HepG2 (cell line): ENCODE measurements around the gene HES7. TPM values are rescaled to one million over a fixed set of nuclear protein-coding genes. Genes with fewer than 3 reads are reported as not detected.
A peak's percentile ranks its signal among the peaks of the same experiment; 100 is the strongest.

ENCODE experiments used
- ADNP ChIP-seq: sonication (generic); formaldehyde crosslinking; IDR thresholded peaks from 2 replicates; pipeline ENCODE4 v1.4.0; 2020; ENCODE audit warnings: missing genetic modification reagents
- ARNTL ChIP-seq: sonication (generic); formaldehyde crosslinking; IDR thresholded peaks from 2 replicates; pipeline ENCODE4 v1.4.0; 2020; ENCODE audit warnings: mild to moderate bottlenecking, missing genetic modification reagents
- ATM ChIP-seq: fragments of 450-650 bp; IDR thresholded peaks from 2 replicates; pipeline ENCODE4 v1.7.1; 2017; ENCODE audit warnings: mild to moderate bottlenecking, borderline replicate concordance
- ETV6 ChIP-seq: sonication (generic); formaldehyde crosslinking; conservative IDR thresholded peaks from 2 replicates; pipeline ENCODE4 v1.4.0; 2020; ENCODE audit warnings: missing genetic modification reagents
- KAT2B ChIP-seq: fragments of 150-350 bp; IDR thresholded peaks from 2 replicates; pipeline ENCODE4 v1.6.1; 2014; ENCODE audit warnings: low read depth, low read length, borderline replicate concordance
- MIXL1 ChIP-seq: IDR thresholded peaks from 2 replicates; pipeline ENCODE4 v1.6.1; 2016
- MLLT10 ChIP-seq: sonication (generic); formaldehyde crosslinking; IDR thresholded peaks from 2 replicates; pipeline ENCODE4 v1.4.0; 2020; ENCODE audit warnings: missing genetic modification reagents
- MXD3 ChIP-seq: IDR thresholded peaks from 2 replicates; pipeline ENCODE4 v1.6.1; 2016; ENCODE audit warnings: mild to moderate bottlenecking, missing biosample characterization, missing genetic modification reagents
- SNAPC2 ChIP-seq: sonication (generic); formaldehyde crosslinking; IDR thresholded peaks from 2 replicates; pipeline ENCODE4 v1.8.1; 2022; ENCODE audit warnings: mild to moderate bottlenecking, missing genetic modification reagents
- TCF12 ChIP-seq, 2 experiments: fragments of 450-650 bp in 1 of 2; sonication (generic) in 1 of 2; formaldehyde crosslinking in 1 of 2; IDR thresholded peaks; 2 replicates each; pipeline versions ENCODE4 v1.6.1 to v1.8.0; 2017 to 2022; ENCODE audit warnings: antibody characterized with exemption in 1 of 2, mild to moderate bottlenecking in 1 of 2, missing genetic modification reagents in 1 of 2, moderate library complexity in 1 of 2
- TFAP4 ChIP-seq: sonication (generic); IDR thresholded peaks from 2 replicates; pipeline ENCODE4 v1.6.1; 2016; ENCODE audit warnings: low read depth, borderline replicate concordance
- THRA ChIP-seq: sonication (generic); formaldehyde crosslinking; IDR thresholded peaks from 2 replicates; pipeline ENCODE4 v1.4.0; 2020; ENCODE audit warnings: missing genetic modification reagents, borderline replicate concordance
- ZBTB46 ChIP-seq: sonication (generic); formaldehyde crosslinking; IDR thresholded peaks from 2 replicates; pipeline ENCODE4 v1.4.0; 2020; ENCODE audit warnings: mild to moderate bottlenecking, missing genetic modification reagents, borderline replicate concordance
- ZFP36L1 ChIP-seq: sonication (generic); formaldehyde crosslinking; IDR thresholded peaks from 2 replicates; pipeline ENCODE4 v1.8.0; 2022; ENCODE audit warnings: mild to moderate bottlenecking, missing genetic modification reagents, moderate library complexity
- ZMAT3 ChIP-seq: sonication (generic); formaldehyde crosslinking; conservative IDR thresholded peaks from 2 replicates; pipeline ENCODE4 v1.7.0; 2021; ENCODE audit warnings: missing genetic modification reagents
- ZNF138 ChIP-seq: sonication (generic); formaldehyde crosslinking; IDR thresholded peaks from 2 replicates; pipeline ENCODE4 v1.5.0; 2020; ENCODE audit warnings: mild to moderate bottlenecking, low read depth, missing genetic modification reagents
- ZNF205 ChIP-seq: IDR thresholded peaks from 2 replicates; pipeline ENCODE4 v1.6.1; 2018; ENCODE audit warnings: missing biosample characterization, missing genetic modification reagents
- ZNF558 ChIP-seq: sonication (generic); formaldehyde crosslinking; IDR thresholded peaks from 2 replicates; pipeline ENCODE4 v1.9.0; 2022; ENCODE audit warnings: mild to moderate bottlenecking, missing genetic modification reagents, borderline replicate concordance
- ZNF7 ChIP-seq: IDR thresholded peaks from 2 replicates; pipeline ENCODE4 v1.6.1; 2016; ENCODE audit warnings: missing biosample characterization, missing genetic modification reagents
- polyA plus RNA-seq, 8 experiments: library from polyadenylated mRNA; depleted of rRNA in 3 of 8; stranded (reverse) in 7 of 8; unstranded in 1 of 8; fragments of >200 nt; fragmentation: Illumina TruSeq in 4 of 8; extraction: Trizol in 4 of 8; gene quantifications; 2 replicates each; pipeline versions ENCODE4 v1.2.1 to v1.2.3, GENCODE V29; 2011 to 2016; ENCODE audit warnings: low read depth in 4 of 8, missing spikeins in 1 of 8, mixed read lengths in 1 of 8; ENCODE audit not compliant: insufficient read depth in 1 of 8
- total RNA-seq, 5 experiments: library from RNA; depleted of rRNA; stranded (reverse); fragments of >200 nt; fragmentation: Illumina TruSeq; extraction: Trizol; gene quantifications; 2 replicates each; pipeline ENCODE4 v1.2.3, GENCODE V29; 2016; ENCODE audit warnings: low read depth in 1 of 5
- TF ChIP-seq, protein P1 (sequence below): sonication (generic); formaldehyde crosslinking; IDR thresholded peaks from 2 replicates; pipeline ENCODE4 v1.5.0; 2020; ENCODE audit warnings: missing genetic modification reagents
- TF ChIP-seq, protein P2 (sequence below): sonication (generic); formaldehyde crosslinking; IDR thresholded peaks from 2 replicates; pipeline ENCODE4 v1.4.0; 2020; ENCODE audit warnings: mild to moderate bottlenecking, missing genetic modification reagents

HES7 gene
- total and polyA plus RNA-seq, 2 of the 13 experiments (the other 11 are each of a cell fraction or from before 2014, with no cell fraction given) = not detected

DNA sequence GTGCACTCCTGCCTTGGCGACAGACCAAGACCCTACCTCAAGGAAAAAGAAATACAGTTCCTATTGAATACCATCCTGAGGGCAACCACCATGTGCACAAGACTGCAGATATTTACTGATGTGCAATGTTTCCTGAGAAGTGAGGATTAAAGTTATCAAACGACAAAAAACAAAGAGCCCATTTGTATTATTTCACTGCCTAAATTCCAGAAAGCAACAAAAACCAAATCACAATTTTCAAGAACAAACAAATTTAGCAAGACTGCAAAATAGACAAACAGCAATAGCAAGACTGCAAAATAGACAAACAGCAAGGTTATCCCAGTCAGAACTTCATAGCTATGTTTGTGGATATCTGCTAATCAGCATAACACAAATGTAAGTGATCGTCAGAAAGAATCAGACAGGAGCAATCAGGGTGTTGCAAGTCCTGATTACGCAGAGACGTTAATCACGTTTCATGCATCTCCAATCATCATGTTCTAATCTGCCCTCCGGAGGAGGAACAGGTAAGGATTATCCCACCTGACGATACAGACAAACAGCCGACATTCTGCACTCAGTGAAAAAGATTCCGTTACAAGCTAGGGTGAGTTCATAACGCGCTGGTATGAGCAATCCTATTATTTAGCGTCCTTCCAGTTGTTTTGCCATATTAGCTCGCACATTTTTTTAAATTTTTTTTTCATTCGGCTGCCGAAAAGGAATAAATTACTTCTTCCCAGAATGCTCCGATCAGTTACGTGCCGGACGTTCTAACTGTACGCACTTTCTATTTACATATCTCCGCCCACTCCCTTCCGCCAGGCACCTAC is 49.4 kb upstream of the HES7 start (continued):
- peak; percentile 93 for TF ChIP-seq THRA (CRISPR knock-in tag)
- TF ChIP-seq, protein P1, sequence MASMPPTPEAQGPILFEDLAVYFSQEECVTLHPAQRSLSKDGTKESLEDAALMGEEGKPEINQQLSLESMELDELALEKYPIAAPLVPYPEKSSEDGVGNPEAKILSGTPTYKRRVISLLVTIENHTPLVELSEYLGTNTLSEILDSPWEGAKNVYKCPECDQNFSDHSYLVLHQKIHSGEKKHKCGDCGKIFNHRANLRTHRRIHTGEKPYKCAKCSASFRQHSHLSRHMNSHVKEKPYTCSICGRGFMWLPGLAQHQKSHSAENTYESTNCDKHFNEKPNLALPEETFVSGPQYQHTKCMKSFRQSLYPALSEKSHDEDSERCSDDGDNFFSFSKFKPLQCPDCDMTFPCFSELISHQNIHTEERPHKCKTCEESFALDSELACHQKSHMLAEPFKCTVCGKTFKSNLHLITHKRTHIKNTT (CRISPR knock-in tag) = peak; percentile 98; the same call in 1 of the 2 replicates
- peak; percentile 78 for TF ChIP-seq ZNF7 (CRISPR knock-in tag)
- TF ChIP-seq ATM = no peak
- peak; percentile 93 for TF ChIP-seq ETV6 (CRISPR knock-in tag)
- peak; percentile 40; the same call in 1 of the 2 replicates for TF ChIP-seq ZNF138 (CRISPR knock-in tag)
- peak; percentile 59; the same call in 1 of the 2 replicates for TF ChIP-seq TFAP4
- no peak for TF ChIP-seq ZMAT3 (CRISPR knock-in tag)
- TF ChIP-seq MXD3 = peak; percentile 67; the same call in 1 of the 2 replicates
- TF ChIP-seq ZNF205 (CRISPR knock-in tag) = peak; percentile 98
- no peak for TF ChIP-seq ADNP (CRISPR knock-in tag)
- TF ChIP-seq MLLT10 = peak; percentile 83; the same call in 1 of the 2 replicates
- TF ChIP-seq, protein P2, sequence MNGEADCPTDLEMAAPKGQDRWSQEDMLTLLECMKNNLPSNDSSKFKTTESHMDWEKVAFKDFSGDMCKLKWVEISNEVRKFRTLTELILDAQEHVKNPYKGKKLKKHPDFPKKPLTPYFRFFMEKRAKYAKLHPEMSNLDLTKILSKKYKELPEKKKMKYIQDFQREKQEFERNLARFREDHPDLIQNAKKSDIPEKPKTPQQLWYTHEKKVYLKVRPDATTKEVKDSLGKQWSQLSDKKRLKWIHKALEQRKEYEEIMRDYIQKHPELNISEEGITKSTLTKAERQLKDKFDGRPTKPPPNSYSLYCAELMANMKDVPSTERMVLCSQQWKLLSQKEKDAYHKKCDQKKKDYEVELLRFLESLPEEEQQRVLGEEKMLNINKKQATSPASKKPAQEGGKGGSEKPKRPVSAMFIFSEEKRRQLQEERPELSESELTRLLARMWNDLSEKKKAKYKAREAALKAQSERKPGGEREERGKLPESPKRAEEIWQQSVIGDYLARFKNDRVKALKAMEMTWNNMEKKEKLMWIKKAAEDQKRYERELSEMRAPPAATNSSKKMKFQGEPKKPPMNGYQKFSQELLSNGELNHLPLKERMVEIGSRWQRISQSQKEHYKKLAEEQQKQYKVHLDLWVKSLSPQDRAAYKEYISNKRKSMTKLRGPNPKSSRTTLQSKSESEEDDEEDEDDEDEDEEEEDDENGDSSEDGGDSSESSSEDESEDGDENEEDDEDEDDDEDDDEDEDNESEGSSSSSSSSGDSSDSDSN (CRISPR knock-in tag) = peak; percentile 48; the same call in 1 of the 2 replicates
- TF ChIP-seq ZFP36L1 = peak; percentile 96
- no peak for TF ChIP-seq TCF12 (IDR thresholded peaks at IDR 0.05)
- TF ChIP-seq TCF12 (CRISPR knock-in tag; IDR thresholded peaks at IDR 0.05) = no peak
- TF ChIP-seq ZNF558 (CRISPR knock-in tag) = no peak
- no peak for TF ChIP-seq ZBTB46 (CRISPR knock-in tag)
- TF ChIP-seq KAT2B = no peak
- TF ChIP-seq MIXL1 (CRISPR knock-in tag) = peak; percentile 99
- TF ChIP-seq SNAPC2 = peak; percentile 100
- TF ChIP-seq ARNTL (CRISPR knock-in tag) = peak; percentile 55; the same call in 1 of the 2 replicates
